ENCODE data around the gene PDXP.

GRCh38 chr22:37640591-37641560 lies 17.6 kb upstream of the PDXP start:
- TF ChIP-seq POLR2AphosphoS5 (IDR thresholded peaks at IDR 0.05; ENCODE audit: low read depth, low read length) (no peak), POLR2A (IDR thresholded peaks at IDR 0.05; ENCODE audit: low read depth, low read length) (no peak)
